ENCODE results near the gene PRKCH. TPM values are rescaled to one million over a fixed set of nuclear protein-coding genes. Genes with fewer than 3 reads are reported as not detected.

The PRKCH gene
- total and polyA plus RNA-seq, 2 of the 13 experiments (the other 11 are each of a cell fraction or from before 2014, with no cell fraction given), result 0.48 to 1.3 TPM

GRCh38 chr14:61335671-61336275 lies 14.4 kb downstream of the PRKCH start (continued):
- TF ChIP-seq HOXD1 (CRISPR knock-in tag; IDR thresholded peaks at IDR 0.05) (no peak), ZNF891 (CRISPR knock-in tag; IDR thresholded peaks at IDR 0.05) (no peak), ETV5 (CRISPR knock-in tag; IDR thresholded peaks at IDR 0.05; ENCODE audit: borderline replicate concordance) (no peak), MED1 (CRISPR knock-in tag; IDR thresholded peaks at IDR 0.05) (no peak), ZNF3 (CRISPR knock-in tag; IDR thresholded peaks at IDR 0.05) (no peak)
- TF ChIP-seq, protein P1, sequence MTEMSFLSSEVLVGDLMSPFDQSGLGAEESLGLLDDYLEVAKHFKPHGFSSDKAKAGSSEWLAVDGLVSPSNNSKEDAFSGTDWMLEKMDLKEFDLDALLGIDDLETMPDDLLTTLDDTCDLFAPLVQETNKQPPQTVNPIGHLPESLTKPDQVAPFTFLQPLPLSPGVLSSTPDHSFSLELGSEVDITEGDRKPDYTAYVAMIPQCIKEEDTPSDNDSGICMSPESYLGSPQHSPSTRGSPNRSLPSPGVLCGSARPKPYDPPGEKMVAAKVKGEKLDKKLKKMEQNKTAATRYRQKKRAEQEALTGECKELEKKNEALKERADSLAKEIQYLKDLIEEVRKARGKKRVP (CRISPR knock-in tag; IDR thresholded peaks at IDR 0.05), result no peak

DNA sequence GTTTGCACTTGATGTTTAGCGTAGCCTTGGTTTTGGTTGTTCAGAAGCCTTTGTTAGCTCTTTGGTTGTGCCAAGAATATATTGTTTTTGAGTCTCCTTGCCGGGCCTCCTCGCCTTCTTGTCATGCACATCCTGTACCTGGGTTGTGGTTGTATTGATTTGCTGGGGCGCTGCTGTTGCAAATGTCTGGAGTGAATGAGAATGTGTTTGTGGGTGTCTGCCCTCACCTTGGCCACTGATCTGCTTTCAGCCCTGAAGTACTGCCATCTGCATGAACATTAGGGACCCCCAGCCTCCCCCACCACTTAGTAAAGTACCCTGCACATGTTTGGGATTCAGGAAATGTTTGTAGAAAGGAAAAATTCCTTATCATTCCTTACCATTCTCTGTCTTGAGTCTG lies 16.5 kb downstream of the PRKCH start:
- POLR2A ChIA-PET, result no interaction called here
- H3K36me3 ChIP-seq (replicated peaks in 1 of 2; ENCODE audit: control insufficient read depth in 1 of 2, insufficient read depth in 2 of 2, low read length in 2 of 2), result no peaks in the 10 kb centered on the region
- no peaks in the 10 kb centered on the region for H4K20me1 ChIP-seq (ENCODE audit: insufficient read depth, low read length)
- no peak overlapping the region for H3K4me2 ChIP-seq (ENCODE audit: low read depth, low read length)
- BruUV-seq (replicated peaks), result no TSS peak
- H3K9me3 ChIP-seq (ENCODE audit: low read length), result no peaks in the 10 kb centered on the region
- intact Hi-C loops (cut with micrococcal nuclease; ENCODE audit: unreplicated experiment), result no loop called here
- no peak for ATAC-seq
- in situ Hi-C loops (cut with HindIII; ENCODE audit: extremely low pct_ligation_motif_present, low pct_unique_long_range_greater_than_20kb), result no loop called here
- H2AFZ ChIP-seq (ENCODE audit: low read length), result no peak overlapping the region
- peaks cover under 1% of the 10 kb centered on the region for H3K4me1 ChIP-seq (ENCODE audit: insufficient read depth, low read length)
- no peaks in the 10 kb centered on the region for H3K79me2 ChIP-seq (ENCODE audit: insufficient read depth, low read length)
- CTCF ChIA-PET (ENCODE audit: low intra/inter-chr PET ratio, low total read pairs), result no interaction called here
- no peak for DNase-seq (ENCODE audit: low spot score)
- WGBS (ENCODE audit: low lambda C conversion rate), result 39% methylated on average over 4 of the region's 4 CpGs
- no peak overlapping the region for H3K4me3 ChIP-seq (replicated peaks in 1 of 3; ENCODE audit: insufficient read depth in 1 of 3, low read depth in 2 of 3, low read length in 3 of 3)
- no peak overlapping the region for H3K27ac ChIP-seq (ENCODE audit: extremely low read length, insufficient read depth, low read length)
- FAIRE-seq, result no peak
- H3K9ac ChIP-seq (ENCODE audit: insufficient read depth, low read depth, low read length), result no peak overlapping the region
- peaks cover 0 to 1% of the 10 kb centered on the region in 2 experiments; a peak in 2 of 5 replicates for H3K27me3 ChIP-seq (ENCODE audit: control insufficient read depth in 1 of 2, insufficient read depth in 2 of 2, low read length in 2 of 2)
- no peak for TF ChIP-seq ZZZ3 (CRISPR knock-in tag; IDR thresholded peaks at IDR 0.05; ENCODE audit: borderline replicate concordance)
- TF ChIP-seq RBFOX2 (IDR thresholded peaks at IDR 0.05; ENCODE audit: low read depth, low read length), result no peak
- no peak for TF ChIP-seq THAP8 (CRISPR knock-in tag; IDR thresholded peaks at IDR 0.05; ENCODE audit: borderline replicate concordance)
- TF ChIP-seq, protein P2, sequence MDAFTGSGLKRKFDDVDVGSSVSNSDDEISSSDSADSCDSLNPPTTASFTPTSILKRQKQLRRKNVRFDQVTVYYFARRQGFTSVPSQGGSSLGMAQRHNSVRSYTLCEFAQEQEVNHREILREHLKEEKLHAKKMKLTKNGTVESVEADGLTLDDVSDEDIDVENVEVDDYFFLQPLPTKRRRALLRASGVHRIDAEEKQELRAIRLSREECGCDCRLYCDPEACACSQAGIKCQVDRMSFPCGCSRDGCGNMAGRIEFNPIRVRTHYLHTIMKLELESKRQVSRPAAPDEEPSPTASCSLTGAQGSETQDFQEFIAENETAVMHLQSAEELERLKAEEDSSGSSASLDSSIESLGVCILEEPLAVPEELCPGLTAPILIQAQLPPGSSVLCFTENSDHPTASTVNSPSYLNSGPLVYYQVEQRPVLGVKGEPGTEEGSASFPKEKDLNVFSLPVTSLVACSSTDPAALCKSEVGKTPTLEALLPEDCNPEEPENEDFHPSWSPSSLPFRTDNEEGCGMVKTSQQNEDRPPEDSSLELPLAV (CRISPR knock-in tag; conservative IDR thresholded peaks at IDR 0.05; ENCODE audit: low read depth), result no peak
- no peak for TF ChIP-seq SMAD1 (CRISPR knock-in tag; IDR thresholded peaks at IDR 0.05; ENCODE audit: borderline replicate concordance, low read depth)
- TF ChIP-seq ZSCAN25 (CRISPR knock-in tag; IDR thresholded peaks at IDR 0.05), result no peak
- no peak for TF ChIP-seq CCAR2 (optimal IDR thresholded peaks at IDR 0.05; ENCODE audit: low read depth, low read length)
